Body of pancreas (tissue), 4 donors: ENCODE measurements around the gene PHYKPL.

Experiments used
- CTCF ChIP-seq, 7 experiments: fragments of 450-650 bp in 4 of 7; fragments of 200-600 bp in 3 of 7; sonication (generic) in 3 of 7; IDR thresholded peaks; one replicate each; pipeline ENCODE4 v1.5.1; 2016 to 2019; ENCODE audit warnings: antibody characterized with exemption in 7 of 7
- POLR2A ChIP-seq, 3 donors: fragments of 450-650 bp; IDR thresholded peaks; one replicate each; pipeline ENCODE4 v1.6.1; 2016; ENCODE audit warnings: antibody characterized with exemption in 3 of 3, mild to moderate bottlenecking in 2 of 3

DNA sequence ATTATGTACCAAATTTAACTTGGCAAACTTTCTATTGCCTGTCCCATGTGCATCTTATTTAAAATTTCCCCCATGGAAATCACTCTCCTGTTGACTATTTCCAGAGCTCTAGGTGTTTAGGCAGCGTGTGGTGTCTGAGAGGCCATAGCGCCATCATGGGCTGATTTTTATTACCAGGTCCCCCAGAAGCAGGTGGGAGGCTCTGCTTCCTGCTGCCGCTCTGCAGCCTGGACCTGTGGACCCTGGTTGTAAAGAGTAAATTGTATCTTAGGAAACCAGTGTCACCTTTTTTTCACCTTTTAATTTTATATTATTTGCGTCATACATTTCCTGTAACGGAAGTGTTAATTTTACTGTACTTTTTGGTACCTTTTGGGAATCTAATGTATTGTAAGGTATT is 21.9 kb downstream of the PHYKPL start:
- TF ChIP-seq CTCF (IDR thresholded peaks at IDR 0.05) (no peak), POLR2A (IDR thresholded peaks at IDR 0.05) (no peak)
